ENCODE results near the gene FGR.
"Not testable (repeated sequence)": the region's sequence is repeated elsewhere in the genome, so short reads cannot be mapped to it uniquely, and the experiment has no call there.

Gene FGR

GRCh38 chr1:27634985-27635367, at the start of gene FGR:
Gene FGR, minus strand, starts transcription at chr1:27635185. Its CDS starts 11,269 bp downstream, at chr1:27623916.
- peak; percentile 58 for DNase-seq (ENCODE audit: low read depth)
- TF ChIP-seq MAX (IDR thresholded peaks at IDR 0.05; ENCODE audit: low read depth, low read length): no peak
- no peak for TF ChIP-seq CTCF (IDR thresholded peaks at IDR 0.05; ENCODE audit: low read depth, low read length)
- peak within 1 kb of the TSS; percentile 48 for H3K4me3 ChIP-seq (ENCODE audit: low read depth, low read length)

GRCh38 chr1:27684176-27684575, 49.2 kb upstream of the FGR start:
- no peak overlapping the region for H3K4me3 ChIP-seq (ENCODE audit: low read depth, low read length)
- TF ChIP-seq CTCF (IDR thresholded peaks at IDR 0.05; ENCODE audit: low read depth, low read length): no peak
- no peak for TF ChIP-seq MAX (IDR thresholded peaks at IDR 0.05; ENCODE audit: low read depth, low read length)
- no peak for TF ChIP-seq POLR2A (IDR thresholded peaks at IDR 0.05; ENCODE audit: extremely low read depth, insufficient read length)
- TF ChIP-seq MYC (IDR thresholded peaks at IDR 0.05; ENCODE audit: low read depth, low read length): no peak
- no peak for DNase-seq (ENCODE audit: low read depth)

- TF ChIP-seq MAX (IDR thresholded peaks at IDR 0.05; ENCODE audit: low read depth, low read length) (no peak), MYC (IDR thresholded peaks at IDR 0.05; ENCODE audit: low read depth, low read length) (no peak), POLR2A (IDR thresholded peaks at IDR 0.05; ENCODE audit: extremely low read depth, insufficient read length) (no peak), CTCF (IDR thresholded peaks at IDR 0.05; ENCODE audit: low read depth, low read length) (no peak)
- H3K4me3 ChIP-seq (ENCODE audit: low read depth, low read length): no peak overlapping the region
- no peak for DNase-seq (ENCODE audit: low read depth)
Measured at GRCh38 chr1:27682351-27682944, 47.5 kb upstream of the FGR start.

- not testable (repeated sequence) for H3K4me3 ChIP-seq (ENCODE audit: low read depth, low read length); DNase-seq (ENCODE audit: low read depth)
Measured at GRCh38 chr1:27681580-27681979, 46.6 kb upstream of the FGR start.

- DNase-seq (ENCODE audit: low read depth); H3K4me3 ChIP-seq (ENCODE audit: low read depth, low read length): not testable (repeated sequence)
Measured at GRCh38 chr1:27680225-27680791, 45.3 kb upstream of the FGR start.

- no peak for DNase-seq (ENCODE audit: low read depth)
- TF ChIP-seq MAX (IDR thresholded peaks at IDR 0.05; ENCODE audit: low read depth, low read length) (no peak), CTCF (IDR thresholded peaks at IDR 0.05; ENCODE audit: low read depth, low read length) (no peak), POLR2A (IDR thresholded peaks at IDR 0.05; ENCODE audit: extremely low read depth, insufficient read length) (no peak), MYC (IDR thresholded peaks at IDR 0.05; ENCODE audit: low read depth, low read length) (no peak)
- no peak overlapping the region for H3K4me3 ChIP-seq (ENCODE audit: low read depth, low read length)
Measured at GRCh38 chr1:27678747-27679146, 43.8 kb upstream of the FGR start.

- H3K4me3 ChIP-seq (ENCODE audit: low read depth, low read length): no peak overlapping the region
- TF ChIP-seq MAX (IDR thresholded peaks at IDR 0.05; ENCODE audit: low read depth, low read length) (no peak), MYC (IDR thresholded peaks at IDR 0.05; ENCODE audit: low read depth, low read length) (no peak), CTCF (IDR thresholded peaks at IDR 0.05; ENCODE audit: low read depth, low read length) (no peak), POLR2A (IDR thresholded peaks at IDR 0.05; ENCODE audit: extremely low read depth, insufficient read length) (no peak)
- no peak for DNase-seq (ENCODE audit: low read depth)
Measured at GRCh38 chr1:27676410-27676809, 41.4 kb upstream of the FGR start.

Data from NB4 (cell line).